Omental fat pad (tissue), 4 donors: ENCODE results near the gene EZH1. TPM values are rescaled to one million over a fixed set of nuclear protein-coding genes. Genes with fewer than 3 reads are reported as not detected.
A peak's percentile ranks its signal among the peaks of the same experiment; 100 is the strongest.

ENCODE experiments used
- ATAC-seq: fragments of 150-250 bp; one replicate; pipeline ENCODE4 v1.9.1; 2016; ENCODE audit warnings: mild to moderate bottlenecking, moderate library complexity; ENCODE audit not compliant: low FRiP score
- DNase-seq: peaks from one replicate; pipeline ENCODE4 v3.0.0-alpha.2; 2019; ENCODE audit warnings: low spot score
- total RNA-seq, 4 donors: library from RNA; depleted of rRNA; stranded (reverse); fragments of >200 nt; gene quantifications; one replicate each; pipeline ENCODE4 v1.1.0, GENCODE V29; 2016
- TF ChIP-seq, protein P1 (sequence below), 3 donors: fragments of 450-650 bp; IDR thresholded peaks; one replicate each; pipeline ENCODE4 v1.5.1; 2016 to 2017; ENCODE audit warnings: antibody characterized with exemption in 3 of 3, mild to moderate bottlenecking in 3 of 3, moderate library complexity in 2 of 3

Gene EZH1
- total RNA-seq, 4 donors from 2014 or later, result 42.0 to 91.1 (median 50.9) TPM

DNA sequence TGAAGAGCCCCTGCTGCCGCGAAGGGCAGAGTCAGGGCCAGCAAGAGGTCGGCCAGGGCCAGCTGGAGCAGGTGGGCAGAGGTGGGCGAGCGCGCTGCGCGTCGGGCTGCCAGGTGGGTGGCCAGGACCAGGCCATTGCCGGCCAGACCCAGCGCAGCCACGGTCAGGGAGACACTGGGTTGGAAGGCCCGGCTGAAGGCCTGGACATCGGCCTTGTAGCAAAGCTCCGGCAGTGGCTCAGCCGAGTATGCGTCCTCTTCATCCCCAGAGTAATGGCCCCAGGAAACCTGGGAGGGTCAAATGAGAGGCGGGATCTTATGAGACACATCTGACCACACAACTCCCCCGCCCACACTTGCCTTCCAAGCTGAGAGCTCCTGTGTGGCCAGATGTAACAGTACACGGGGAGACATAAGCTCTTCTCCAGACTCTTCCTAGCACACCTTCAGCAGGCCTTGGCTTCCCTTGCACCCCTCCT lies 64.5 kb downstream of the EZH1 start:
- DNase-seq (no peak), ATAC-seq (no peak)

DNA sequence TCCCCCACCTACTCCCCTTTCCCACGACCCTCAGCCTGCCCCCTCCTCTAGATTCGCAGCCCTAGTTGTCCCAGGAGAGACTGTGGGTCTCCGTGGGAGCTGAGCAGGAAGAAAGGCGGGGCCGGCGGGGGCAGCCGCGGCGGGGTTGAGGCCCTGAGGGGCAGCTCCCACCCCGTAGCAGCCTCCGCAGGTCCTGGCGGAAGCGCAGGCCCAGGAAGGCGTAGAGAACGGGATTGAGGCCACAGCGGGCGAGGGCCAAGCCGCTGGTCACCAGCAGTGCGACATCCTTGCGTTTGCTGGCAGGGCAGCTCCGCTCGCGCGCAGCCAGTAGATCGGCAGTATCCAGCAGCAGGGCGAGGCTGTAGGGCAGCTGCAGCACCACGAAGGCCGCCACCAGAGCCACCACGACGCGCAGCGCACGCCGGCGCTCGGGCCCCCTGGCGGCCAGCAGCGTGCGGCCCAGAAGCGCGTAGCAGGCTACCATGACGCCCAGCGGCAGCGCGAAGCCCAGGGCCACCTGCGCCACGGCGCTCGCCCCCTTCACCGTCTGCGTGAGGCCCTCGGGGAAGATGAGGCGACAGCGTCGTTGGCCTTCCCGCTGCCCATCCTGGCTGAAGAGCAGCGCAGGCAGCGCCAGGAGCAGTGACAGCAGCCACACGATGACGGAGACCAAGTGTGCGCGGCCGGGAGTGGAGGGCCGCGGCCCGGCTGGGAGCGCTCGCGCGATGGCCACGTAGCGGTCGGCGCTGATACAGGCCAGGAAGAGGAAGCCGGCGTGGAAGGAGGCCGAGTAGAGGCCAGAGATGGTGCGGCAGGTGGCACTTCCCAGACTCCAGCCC lies 65.1 kb downstream of the EZH1 start:
- TF ChIP-seq, protein P1, sequence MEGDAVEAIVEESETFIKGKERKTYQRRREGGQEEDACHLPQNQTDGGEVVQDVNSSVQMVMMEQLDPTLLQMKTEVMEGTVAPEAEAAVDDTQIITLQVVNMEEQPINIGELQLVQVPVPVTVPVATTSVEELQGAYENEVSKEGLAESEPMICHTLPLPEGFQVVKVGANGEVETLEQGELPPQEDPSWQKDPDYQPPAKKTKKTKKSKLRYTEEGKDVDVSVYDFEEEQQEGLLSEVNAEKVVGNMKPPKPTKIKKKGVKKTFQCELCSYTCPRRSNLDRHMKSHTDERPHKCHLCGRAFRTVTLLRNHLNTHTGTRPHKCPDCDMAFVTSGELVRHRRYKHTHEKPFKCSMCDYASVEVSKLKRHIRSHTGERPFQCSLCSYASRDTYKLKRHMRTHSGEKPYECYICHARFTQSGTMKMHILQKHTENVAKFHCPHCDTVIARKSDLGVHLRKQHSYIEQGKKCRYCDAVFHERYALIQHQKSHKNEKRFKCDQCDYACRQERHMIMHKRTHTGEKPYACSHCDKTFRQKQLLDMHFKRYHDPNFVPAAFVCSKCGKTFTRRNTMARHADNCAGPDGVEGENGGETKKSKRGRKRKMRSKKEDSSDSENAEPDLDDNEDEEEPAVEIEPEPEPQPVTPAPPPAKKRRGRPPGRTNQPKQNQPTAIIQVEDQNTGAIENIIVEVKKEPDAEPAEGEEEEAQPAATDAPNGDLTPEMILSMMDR (IDR thresholded peaks at IDR 0.05), result peak in 2 of 3 donors; percentile 35 to 72
- ATAC-seq, result no peak
- no peak for DNase-seq

More for the DNA sequence above, 64.5 kb downstream of the EZH1 start:
- TF ChIP-seq, protein P1 (IDR thresholded peaks at IDR 0.05), result no peak

- DNase-seq (no peak), ATAC-seq (no peak)
- TF ChIP-seq, protein P1 (IDR thresholded peaks at IDR 0.05), result no peak
Measured at GRCh38 chr17:42678951-42679491, 65.8 kb downstream of the EZH1 start.

DNA sequence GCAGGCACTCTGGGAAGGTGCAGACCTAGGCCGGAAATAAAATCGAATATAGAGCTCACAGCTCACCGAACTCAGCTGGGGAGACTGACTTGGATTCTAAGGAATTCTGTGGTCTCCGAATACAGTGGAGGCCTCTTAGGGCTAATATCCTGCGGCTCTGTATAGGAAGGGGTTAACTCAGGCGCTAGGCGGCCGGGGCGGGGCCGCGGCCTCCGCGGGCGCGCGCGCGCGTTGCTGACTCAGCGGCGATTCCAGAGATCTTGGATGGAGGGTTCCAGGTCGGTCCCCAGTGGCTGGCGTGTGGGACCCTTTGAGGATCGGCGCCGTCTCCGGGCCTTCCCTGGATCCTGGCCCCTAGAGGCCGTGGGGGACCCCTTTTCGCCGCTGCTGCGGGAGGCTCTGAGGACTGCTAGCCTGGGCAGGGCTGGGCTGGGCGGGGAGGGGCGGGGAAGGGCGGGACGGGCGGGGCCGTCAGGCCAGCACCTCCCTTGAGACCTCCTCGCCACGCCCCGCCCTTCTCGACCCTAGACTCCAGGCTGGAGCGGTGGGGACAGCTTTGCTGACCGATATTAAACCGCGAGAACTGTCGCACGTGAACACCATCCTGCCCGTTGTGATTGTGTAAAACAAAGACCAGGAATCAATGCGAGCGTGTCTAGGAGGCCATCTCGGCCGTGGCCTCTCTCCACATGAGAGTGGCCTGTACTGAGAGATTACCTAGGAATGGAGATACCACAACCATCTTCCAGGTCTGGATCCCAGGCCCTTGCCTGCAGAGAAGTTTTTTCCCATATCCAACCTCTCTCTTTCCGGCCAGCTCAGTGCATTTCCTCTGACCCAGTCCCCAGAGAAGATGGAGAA lies 66.7 kb downstream of the EZH1 start:
- TF ChIP-seq, protein P1 (IDR thresholded peaks at IDR 0.05), result no peak
- ATAC-seq (peak; percentile 25), DNase-seq (peak; percentile 64)

DNA sequence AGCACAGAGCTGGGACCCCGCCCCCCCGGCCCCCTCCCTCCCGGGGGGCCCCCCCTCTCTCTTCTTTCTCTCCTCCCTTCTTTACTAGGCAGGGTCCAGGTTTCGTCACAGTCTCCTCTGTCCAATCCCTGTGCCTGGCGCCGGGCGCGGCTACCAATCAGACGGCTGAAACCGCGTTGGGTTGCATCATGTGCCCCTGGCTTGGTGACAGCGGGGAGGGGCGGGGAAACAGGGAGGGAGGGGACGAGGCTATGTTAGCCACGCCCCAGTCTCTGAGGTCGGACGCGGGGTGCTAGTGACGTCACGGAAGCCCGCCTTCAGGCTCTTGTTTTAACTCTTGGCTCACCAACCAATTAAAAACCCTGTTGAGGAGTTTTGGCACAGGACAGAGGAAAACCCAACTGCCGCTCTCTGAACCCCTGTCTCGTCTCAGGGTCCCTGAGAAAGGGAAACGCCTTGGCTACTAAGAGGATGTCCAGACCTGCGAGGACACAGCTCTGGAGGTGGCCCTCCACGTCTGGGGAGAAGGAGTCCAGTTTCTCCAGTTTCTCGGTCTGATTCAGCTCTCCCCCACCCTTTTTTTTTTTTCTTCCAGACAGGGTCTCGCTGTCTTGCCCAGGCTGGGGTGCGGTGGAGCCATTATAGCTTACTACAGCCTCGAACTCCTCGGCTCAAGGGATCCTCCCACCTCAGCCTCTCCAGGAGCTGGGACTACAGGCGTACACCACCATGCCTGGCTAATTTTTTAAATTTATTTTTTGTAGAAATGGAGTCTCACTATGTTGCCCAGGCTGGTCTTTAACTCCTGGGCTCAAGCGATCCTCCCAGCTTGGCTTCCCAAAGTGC lies 67.6 kb downstream of the EZH1 start:
- TF ChIP-seq, protein P1 (IDR thresholded peaks at IDR 0.05), result no peak
- DNase-seq, result peak; percentile 99
- ATAC-seq, result peak; percentile 79

DNA sequence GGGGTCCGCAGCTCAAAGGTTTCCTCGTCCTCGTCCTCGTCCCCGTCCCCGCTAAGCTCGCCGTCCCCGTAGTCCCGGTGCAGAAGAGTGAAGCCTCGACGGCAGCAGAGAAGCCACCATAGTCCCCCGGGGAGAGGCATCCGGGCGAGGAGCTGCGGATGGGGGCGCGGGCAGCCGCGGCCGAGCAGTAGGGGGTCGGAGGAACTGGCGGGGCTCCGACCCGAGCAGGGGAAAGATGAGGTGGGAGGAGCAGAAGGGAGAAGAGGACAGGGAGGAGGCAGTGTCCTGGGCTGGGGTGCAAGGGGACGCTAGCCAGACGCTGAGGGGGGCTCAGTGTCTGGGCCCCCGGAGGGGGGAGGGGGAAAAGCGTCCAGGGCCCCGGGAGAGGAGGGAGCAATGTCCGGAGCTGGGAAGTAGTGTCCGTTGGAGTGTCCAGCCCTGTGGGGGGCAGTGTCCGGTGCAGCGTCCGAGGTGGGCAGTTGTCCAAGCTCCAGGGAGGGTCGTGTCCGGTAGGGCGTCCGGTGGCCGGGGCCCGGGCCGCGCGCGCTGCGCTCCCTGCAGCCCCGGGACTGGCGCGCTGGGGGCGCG lies 68.3 kb downstream of the EZH1 start, which contains the start of gene PLEKHH3:
TSS of gene PLEKHH3 (minus strand) at position 571 of the 588 bp plus-strand sequence. CDS start at position 140, 431 bp downstream.
- ATAC-seq (no peak), DNase-seq (no peak)
- TF ChIP-seq, protein P1 (IDR thresholded peaks at IDR 0.05), result no peak
